GM12801 (cell line): ENCODE measurements around the gene TADA3.

Source experiments
- TF ChIP-seq, protein P1 (sequence below): IDR thresholded peaks from one replicate; pipeline ENCODE4 v1.5.1; 2011; ENCODE audit warnings: control low read depth; ENCODE audit not compliant: insufficient read length; ENCODE audit errors: extremely low read depth

TADA3 gene

DNA sequence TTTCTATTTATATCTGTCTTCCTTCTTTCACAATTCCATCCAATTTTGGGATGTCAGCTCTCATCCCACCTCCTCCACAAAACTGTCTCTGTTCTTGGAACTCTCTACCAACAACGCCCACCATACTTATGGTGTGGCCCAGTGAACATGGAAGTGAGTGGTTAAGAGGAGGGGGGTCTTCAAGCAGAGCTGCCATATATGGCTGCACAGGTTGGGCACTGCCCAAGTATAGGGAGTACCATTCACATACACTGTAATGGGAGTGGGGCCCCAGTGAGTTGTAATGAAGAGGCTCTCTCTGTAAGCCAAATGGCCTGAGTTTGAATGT, 14.6 kb downstream of the TADA3 start:
- TF ChIP-seq, protein P1, sequence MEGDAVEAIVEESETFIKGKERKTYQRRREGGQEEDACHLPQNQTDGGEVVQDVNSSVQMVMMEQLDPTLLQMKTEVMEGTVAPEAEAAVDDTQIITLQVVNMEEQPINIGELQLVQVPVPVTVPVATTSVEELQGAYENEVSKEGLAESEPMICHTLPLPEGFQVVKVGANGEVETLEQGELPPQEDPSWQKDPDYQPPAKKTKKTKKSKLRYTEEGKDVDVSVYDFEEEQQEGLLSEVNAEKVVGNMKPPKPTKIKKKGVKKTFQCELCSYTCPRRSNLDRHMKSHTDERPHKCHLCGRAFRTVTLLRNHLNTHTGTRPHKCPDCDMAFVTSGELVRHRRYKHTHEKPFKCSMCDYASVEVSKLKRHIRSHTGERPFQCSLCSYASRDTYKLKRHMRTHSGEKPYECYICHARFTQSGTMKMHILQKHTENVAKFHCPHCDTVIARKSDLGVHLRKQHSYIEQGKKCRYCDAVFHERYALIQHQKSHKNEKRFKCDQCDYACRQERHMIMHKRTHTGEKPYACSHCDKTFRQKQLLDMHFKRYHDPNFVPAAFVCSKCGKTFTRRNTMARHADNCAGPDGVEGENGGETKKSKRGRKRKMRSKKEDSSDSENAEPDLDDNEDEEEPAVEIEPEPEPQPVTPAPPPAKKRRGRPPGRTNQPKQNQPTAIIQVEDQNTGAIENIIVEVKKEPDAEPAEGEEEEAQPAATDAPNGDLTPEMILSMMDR = no peak

DNA sequence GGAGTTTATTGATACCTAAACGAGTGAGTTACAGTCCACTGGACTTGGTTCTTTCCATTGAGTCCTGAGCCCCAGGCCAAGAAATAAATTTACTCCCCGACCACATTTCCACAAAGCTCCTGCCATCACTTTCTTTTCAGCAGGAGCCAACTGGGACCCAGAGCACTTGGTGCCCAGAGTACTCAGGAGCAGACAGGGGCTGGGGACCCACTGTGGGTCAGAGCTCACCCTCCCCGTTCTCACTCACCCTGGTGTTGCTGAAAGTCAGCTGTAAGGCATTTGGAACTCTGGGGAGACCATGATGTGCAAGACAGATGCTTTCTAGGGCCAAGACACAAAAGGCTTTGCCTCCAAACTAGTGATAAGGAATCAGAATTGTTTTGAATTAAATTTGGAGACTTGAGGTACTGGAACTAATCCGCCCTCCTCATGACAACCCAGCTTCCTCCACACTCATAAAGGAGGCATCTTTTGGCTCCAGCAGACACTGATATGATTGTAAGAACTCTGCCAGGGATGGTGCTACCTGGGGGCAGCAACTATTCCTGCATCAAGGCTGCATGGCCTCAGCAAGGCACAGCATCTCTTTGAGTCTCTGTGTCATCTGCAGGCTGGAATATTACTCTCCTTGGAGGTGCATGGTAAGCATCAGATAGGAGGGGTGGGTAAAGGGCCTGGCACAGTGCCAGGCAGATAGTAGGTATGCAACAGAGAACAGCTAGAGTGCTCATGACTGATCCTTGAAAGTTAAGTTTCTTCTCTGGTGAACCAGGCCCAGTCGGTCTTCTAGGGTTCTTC, 15.2 kb downstream of the TADA3 start:
- TF ChIP-seq, protein P1 = no peak

DNA sequence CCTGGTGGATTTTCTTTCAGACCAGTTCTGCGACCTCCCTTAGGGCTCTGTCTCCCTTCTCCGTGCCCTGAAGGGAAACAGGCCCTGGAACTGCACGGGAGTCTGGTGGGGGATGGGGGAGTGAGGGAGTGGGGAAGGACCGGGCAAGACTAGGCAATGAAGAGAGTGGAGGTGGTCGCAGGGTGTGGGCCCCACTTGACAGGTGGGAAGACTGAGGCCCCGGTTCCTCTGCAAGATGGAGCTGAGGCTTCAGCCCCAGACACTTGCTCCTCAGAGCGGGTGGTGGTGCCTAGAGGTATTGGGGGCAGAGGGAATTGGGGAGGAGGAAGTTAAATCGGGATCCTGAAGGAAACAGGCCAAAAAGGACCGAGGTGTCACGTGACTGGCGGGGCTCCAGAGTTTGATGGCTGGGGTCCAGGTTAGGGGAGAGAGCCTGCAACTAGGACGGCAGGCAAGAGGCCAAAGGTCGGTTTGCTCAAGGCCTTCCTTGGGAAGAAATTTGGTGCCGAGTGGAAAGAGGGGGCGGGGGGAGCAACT, 21.9 kb downstream of the TADA3 start:
- TF ChIP-seq, protein P1 = no peak

DNA sequence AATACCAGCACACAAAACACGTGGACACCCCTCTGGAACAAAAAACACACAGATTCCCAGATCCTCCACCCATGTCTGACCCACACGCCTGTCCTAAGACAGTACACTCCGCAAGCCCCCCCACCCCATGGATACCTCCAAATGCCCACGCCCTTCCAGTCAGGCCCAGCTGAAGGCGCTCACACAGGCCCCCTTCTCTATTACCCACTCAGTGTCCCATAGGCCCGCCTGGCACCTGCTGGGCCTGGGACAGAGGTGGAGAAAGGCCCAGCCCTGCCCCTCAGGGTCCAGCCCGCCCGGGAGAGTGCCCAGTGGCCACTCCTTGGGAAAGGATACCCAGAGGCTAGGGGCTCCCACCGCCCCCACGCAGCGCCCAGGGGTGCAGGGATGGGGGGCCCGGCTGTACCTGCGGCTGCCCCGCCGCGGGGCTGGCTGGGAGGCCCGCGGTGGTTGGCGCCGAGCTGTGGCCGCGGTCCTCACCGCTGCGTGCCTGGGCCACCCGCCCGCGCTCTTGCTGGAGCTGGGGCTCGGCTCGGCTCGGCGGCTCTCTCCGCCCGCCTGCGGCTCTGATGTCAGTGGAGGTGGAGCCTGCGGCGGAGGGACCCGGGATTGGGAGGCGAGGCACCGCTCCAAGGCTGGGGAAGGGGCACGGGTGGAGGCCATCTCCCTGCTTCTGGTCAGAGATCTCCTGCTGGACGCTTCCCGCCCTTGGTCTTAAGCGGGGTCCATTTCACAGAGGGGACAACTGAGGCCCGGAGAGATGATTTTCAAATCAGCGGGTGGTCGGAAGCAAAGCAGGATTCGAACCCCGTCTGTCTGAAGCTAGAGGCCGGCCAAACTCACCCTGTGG, 22.6 kb downstream of the TADA3 start, which contains the start of gene CAMK1:
CAMK1 (minus strand) TSS at position 522 of the 850 bp plus-strand sequence. CDS start 2,198 bp downstream, outside the sequence.
- TF ChIP-seq, protein P1 = no peak

DNA sequence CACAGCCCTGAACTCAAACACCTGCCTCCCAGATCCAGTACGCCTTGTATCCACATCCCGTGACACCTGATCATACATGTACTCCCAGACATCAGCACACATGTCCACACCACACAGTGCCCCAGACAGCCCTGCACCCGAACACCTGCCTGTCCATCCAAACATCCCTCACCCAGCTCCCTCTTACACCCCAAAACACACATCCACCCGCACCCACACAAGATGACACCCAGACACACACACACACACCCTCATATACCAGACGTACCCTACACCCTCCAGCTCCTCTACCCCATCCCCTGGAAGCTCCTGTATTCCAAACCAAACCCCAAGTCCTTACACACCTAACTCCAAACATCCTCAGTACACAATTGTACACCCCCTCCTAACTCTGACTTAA, 23.3 kb downstream of the TADA3 start:
- TF ChIP-seq, protein P1 = no peak

DNA sequence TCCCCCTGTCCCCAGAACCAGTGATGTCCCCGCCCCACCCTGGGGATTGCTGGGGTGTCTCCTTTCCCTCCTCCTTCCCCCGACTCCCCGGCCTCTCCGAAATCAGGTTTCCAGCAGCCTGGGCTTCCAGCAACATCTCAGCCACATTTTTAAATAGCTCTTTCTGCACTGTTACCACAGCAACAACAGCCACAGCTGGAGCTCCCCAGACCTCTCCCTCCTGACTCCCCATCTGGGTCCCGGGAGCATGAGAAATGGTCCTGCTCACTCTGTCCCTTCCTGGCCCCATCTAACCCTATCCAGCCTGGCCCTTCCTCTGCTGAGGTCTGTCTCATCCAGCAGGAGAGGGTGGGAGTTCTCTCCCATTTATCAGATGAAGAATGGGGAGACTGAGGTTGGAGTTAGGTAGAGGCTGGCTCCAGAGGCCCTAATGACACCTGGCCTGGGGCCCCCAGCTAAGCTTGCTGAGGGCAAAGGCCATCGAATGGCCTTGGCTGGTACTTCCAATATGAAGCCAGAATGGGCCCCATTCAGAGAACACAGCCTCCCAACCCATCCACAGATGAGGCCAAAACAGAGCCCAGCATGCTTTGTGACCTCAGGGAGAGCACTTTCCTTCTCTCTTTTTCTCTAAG, 24.0 kb downstream of the TADA3 start:
- TF ChIP-seq, protein P1 = no peak

DNA sequence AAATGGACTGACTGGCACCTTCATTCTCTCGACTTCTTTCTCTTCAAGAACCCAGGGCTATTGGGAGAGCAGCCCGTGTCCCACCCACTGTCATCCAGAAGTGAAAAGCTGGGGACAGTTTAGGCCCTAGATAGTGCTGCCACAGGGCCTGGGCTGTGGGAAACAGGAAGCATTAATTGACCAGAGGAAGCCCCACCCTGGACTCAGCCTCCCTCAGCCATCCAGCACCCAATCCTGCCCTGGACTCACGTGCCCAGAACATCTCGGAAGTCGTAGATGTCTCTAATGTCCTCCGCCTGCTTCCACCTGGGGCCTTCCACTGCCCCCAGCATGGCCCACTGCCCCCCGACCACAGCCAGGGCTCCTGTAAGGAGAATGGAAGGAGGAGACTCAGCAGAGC, 24.9 kb downstream of the TADA3 start:
- TF ChIP-seq, protein P1 = no peak
